ENCODE data around the gene PCDHGA1.
"Not testable (repeated sequence)": the region's sequence is repeated elsewhere in the genome, so short reads cannot be mapped to it uniquely, and the experiment has no call there.

Gene PCDHGA1

DNA sequence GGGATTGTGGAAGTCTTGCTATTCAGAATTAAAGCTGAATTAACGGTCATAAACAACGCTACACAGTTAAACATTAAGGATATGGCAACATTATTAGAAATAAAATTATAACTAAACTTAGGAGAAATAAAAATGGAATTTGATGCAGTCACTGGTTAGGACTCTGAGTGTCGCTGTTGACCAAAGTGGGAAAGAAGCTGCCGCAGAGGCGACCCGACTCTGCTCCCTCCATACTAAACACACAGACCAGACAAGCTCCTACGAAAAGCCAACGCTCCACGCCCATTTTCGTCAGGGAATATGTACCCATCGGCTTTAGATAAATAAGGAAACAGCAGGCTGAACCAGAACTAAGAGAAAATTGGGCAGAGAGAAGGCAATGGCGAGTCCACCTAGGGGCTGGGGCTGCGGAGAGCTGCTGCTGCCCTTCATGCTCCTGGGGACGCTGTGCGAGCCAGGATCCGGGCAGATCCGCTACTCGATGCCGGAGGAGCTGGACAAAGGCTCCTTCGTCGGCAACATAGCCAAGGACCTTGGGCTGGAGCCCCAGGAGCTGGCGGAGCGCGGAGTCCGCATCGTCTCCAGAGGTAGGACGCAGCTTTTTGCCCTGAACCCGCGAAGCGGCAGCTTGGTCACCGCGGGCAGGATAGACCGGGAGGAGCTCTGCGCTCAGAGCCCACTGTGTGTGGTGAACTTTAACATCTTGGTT lies 33.8 kb downstream of the PCDHGA1 start, which contains the start of gene PCDHGA5:
Gene PCDHGA5, plus strand, starts transcription at position 211 of the 709 bp plus-strand sequence. Its CDS starts 169 bp downstream, at position 380.
- no peak within 1 kb of the TSS for H3K27ac ChIP-seq (ENCODE audit: insufficient read depth, low read depth, low read length, poor library complexity, severe bottlenecking)
- WGBS, 2 experiments = 96% methylated on average over 32 to 34 of the region's 34 CpGs
- H3K4me3 ChIP-seq (ENCODE audit: insufficient read depth, low read depth, low read length) = no peak within 1 kb of the TSS

DNA sequence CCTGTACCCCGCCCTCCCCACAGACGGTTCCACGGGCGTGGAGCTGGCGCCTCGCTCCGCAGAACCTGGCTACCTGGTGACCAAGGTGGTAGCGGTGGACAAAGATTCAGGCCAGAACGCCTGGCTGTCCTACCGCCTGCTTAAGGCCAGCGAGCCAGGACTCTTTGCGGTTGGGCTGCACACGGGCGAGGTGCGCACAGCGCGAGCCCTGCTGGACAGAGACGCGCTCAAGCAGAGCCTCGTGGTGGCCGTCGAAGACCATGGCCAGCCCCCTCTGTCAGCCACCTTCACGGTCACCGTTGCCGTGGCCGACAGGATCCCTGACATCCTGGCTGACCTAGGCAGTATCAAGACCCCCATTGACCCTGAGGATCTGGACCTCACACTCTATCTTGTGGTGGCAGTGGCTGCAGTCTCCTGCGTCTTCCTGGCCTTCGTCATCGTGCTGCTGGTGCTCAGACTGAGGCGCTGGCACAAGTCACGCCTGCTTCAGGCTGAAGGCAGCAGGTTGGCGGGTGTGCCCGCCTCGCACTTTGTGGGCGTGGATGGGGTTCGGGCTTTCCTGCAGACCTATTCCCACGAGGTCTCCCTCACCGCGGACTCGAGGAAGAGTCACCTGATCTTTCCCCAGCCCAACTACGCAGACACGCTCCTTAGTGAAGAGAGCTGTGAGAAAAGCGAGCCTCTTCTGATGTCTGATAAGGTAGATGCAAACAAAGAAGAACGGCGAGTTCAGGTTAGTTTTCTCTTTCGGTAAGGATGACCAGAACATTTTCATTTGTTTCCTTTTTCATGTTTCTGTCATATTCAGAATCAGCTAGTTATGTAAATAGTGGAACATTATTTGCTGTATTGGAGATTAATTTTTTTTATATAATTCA lies 35.9 kb downstream of the PCDHGA1 start:
- Histone ChIP-seq H3K9me3 (ENCODE audit: control insufficient read depth, low read length) (peaks cover 2% of the 10 kb centered on the region), H3K4me1 (ENCODE audit: control insufficient read depth, insufficient read depth, low read length) (no peaks in the 10 kb centered on the region), H3K4me3 (ENCODE audit: insufficient read depth, low read depth, low read length) (no peak overlapping the region), H3K27ac (ENCODE audit: insufficient read depth, low read depth, low read length, poor library complexity, severe bottlenecking) (no peak overlapping the region), H3K27me3 (ENCODE audit: control insufficient read depth, insufficient read depth, low read length, poor library complexity, severe bottlenecking) (no peaks in the 10 kb centered on the region), H3K36me3 (ENCODE audit: control insufficient read depth, insufficient read depth, low read length) (peaks cover 4% of the 10 kb centered on the region)
- 95% methylated on average over 46 of the region's 46 CpGs for WGBS, 2 experiments

More for the DNA sequence above, 33.8 kb downstream of the PCDHGA1 start, which contains the start of gene PCDHGA5:
- H3K36me3 ChIP-seq (ENCODE audit: control insufficient read depth, insufficient read depth, low read length) = peaks cover 4% of the 10 kb centered on the region
- no peaks in the 10 kb centered on the region for H3K27me3 ChIP-seq (ENCODE audit: control insufficient read depth, insufficient read depth, low read length, poor library complexity, severe bottlenecking)
- peaks cover 4% of the 10 kb centered on the region for H3K9me3 ChIP-seq (ENCODE audit: control insufficient read depth, low read length)
- H3K4me1 ChIP-seq (ENCODE audit: control insufficient read depth, insufficient read depth, low read length) = no peaks in the 10 kb centered on the region

DNA sequence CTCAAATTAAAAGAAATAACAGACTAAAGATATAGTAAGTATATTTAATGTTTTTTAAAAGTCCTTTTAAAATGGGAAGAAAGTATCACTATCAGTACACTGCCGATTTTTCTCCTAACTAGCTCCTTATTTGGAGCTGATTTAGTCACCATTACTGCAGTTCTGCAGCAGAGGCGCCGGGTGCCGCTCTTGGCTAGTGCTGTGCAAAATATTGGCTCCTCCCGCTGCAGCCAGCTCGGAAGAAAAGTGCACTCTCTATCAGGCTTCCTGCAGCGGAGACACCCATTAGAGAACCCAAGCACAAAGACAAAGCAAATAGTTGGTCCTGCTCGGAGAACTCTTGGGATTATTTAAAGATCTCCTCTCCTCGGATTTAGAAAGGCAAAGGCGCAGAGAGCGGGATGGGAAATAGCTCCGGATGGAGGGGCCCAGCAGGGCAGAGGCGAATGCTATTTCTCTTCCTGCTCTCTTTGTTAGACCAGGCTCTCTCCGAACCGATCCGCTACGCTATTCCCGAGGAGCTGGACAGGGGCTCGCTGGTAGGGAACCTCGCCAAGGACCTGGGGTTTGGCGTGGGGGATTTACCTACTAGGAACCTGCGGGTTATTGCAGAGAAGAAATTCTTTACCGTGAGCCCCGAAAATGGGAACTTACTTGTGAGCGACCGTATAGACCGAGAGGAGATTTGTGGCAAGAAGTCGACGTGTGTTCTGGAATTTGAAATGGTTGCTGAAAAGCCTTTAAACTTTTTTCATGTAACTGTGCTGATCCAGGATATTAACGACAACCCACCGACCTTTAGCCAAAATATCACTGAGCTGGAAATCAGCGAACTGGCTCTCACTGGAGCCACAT lies 39.9 kb downstream of the PCDHGA1 start, which contains the start of gene PCDHGB3:
Gene PCDHGB3, plus strand, starts transcription at position 249 of the 855 bp plus-strand sequence. Its CDS starts 153 bp downstream, at position 402.
- WGBS, 2 experiments = 94 to 95% methylated on average over 32 of the region's 32 CpGs
- Histone ChIP-seq H3K36me3 (ENCODE audit: control insufficient read depth, insufficient read depth, low read length) (no peaks in the 10 kb centered on the region), H3K4me1 (ENCODE audit: control insufficient read depth, insufficient read depth, low read length) (no peaks in the 10 kb centered on the region), H3K4me3 (ENCODE audit: insufficient read depth, low read depth, low read length) (no peak within 1 kb of the TSS), H3K9me3 (ENCODE audit: control insufficient read depth, low read length) (peaks cover 10% of the 10 kb centered on the region), H3K27me3 (ENCODE audit: control insufficient read depth, insufficient read depth, low read length, poor library complexity, severe bottlenecking) (no peaks in the 10 kb centered on the region), H3K27ac (ENCODE audit: insufficient read depth, low read depth, low read length, poor library complexity, severe bottlenecking) (no peak within 1 kb of the TSS)

DNA sequence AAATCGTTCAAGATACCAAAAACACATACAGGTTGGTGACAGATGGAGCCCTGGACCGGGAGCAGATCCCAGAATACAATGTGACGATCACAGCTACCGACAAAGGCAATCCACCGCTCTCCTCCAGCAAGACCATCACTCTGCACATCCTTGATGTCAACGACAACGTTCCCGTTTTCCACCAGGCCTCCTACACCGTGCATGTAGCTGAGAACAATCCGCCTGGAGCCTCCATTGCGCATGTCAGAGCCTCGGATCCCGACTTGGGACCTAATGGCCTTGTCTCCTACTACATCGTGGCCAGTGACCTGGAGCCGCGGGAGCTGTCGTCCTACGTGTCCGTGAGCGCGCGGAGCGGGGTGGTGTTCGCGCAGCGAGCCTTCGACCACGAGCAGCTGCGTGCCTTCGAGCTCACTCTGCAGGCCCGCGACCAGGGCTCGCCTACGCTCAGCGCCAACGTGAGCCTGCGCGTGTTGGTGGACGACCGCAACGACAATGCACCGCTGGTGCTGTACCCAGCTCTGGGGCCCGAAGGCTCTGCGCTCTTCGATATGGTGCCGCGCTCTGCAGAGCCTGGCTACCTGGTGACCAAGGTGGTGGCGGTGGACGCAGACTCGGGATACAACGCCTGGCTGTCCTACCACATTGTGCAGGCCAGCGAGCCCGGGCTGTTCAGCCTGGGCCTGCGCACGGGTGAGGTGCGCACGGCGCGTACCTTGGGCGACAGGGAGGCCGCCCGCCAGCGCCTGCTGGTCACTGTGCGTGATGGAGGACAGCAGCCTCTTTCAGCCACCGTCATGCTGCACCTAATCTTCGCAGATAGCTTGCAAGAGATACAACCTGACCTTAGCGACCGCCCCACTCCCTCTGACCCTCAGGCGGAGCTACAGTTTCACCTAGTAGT lies 41.5 kb downstream of the PCDHGA1 start:
- H3K4me1 ChIP-seq (ENCODE audit: control insufficient read depth, insufficient read depth, low read length) = no peaks in the 10 kb centered on the region
- H3K36me3 ChIP-seq (ENCODE audit: control insufficient read depth, insufficient read depth, low read length) = no peaks in the 10 kb centered on the region
- H3K27ac ChIP-seq (ENCODE audit: insufficient read depth, low read depth, low read length, poor library complexity, severe bottlenecking) = no peak overlapping the region
- H3K9me3 ChIP-seq (ENCODE audit: control insufficient read depth, low read length) = peaks cover 10% of the 10 kb centered on the region
- no peak overlapping the region for H3K4me3 ChIP-seq (ENCODE audit: insufficient read depth, low read depth, low read length)
- no peaks in the 10 kb centered on the region for H3K27me3 ChIP-seq (ENCODE audit: control insufficient read depth, insufficient read depth, low read length, poor library complexity, severe bottlenecking)
- 95 to 96% methylated on average over 69 of the region's 69 CpGs for WGBS, 2 experiments

DNA sequence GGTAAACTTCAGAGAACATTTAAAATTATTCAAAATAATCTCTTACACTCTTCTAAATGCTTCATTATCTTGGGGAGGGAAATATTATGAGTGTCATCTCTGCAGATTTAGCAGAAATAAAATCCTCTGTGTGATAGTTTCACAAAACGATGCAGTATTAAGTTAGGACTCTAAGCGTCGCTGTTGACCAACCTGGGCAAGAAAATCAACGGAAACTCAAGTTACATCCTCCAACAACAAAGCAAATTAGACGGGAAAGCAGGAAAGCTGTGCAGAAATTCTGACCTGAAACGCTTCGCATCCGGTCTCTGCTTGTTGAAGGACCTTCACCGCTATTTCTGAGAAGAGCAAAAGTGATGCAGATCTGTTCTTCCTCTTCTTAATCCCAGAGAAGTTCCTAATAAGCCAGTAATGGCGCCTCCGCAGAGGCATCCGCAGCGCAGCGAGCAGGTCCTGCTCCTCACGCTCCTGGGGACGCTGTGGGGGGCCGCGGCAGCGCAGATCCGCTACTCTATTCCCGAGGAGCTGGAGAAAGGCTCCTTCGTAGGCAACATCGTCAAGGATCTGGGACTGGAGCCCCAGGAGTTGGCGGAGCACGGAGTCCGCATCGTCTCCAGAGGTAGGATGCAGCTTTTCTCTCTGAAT lies 43.5 kb downstream of the PCDHGA1 start, which contains the start of gene PCDHGA6:
Gene PCDHGA6, plus strand, starts transcription at position 219 of the 645 bp plus-strand sequence. Its CDS starts 193 bp downstream, at position 412.
- Histone ChIP-seq H3K9me3 (ENCODE audit: control insufficient read depth, low read length) (peaks cover 10% of the 10 kb centered on the region), H3K36me3 (ENCODE audit: control insufficient read depth, insufficient read depth, low read length) (no peaks in the 10 kb centered on the region), H3K4me1 (ENCODE audit: control insufficient read depth, insufficient read depth, low read length) (no peaks in the 10 kb centered on the region), H3K27me3 (ENCODE audit: control insufficient read depth, insufficient read depth, low read length, poor library complexity, severe bottlenecking) (no peaks in the 10 kb centered on the region), H3K27ac (ENCODE audit: insufficient read depth, low read depth, low read length, poor library complexity, severe bottlenecking) (no peak within 1 kb of the TSS), H3K4me3 (ENCODE audit: insufficient read depth, low read depth, low read length) (no peak within 1 kb of the TSS)
- 94% methylated on average over 27 of the region's 27 CpGs for WGBS, 2 experiments

DNA sequence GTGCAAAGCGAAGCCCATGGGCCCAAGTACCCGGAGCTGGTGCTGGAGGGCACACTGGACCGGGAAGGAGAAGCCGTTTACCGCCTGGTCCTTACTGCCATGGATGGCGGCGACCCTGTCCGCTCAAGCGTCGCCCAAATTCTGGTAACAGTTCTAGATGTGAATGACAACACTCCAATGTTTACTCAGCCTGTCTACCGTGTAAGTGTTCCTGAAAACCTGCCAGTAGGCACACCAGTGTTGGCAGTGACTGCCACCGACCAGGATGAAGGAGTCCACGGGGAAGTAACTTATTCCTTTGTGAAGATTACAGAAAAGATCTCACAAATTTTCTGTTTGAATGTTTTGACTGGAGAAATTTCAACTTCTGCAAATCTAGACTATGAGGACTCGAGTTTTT lies 44.3 kb downstream of the PCDHGA1 start:
- Histone ChIP-seq H3K9me3 (ENCODE audit: control insufficient read depth, low read length) (peaks cover 10% of the 10 kb centered on the region), H3K4me1 (ENCODE audit: control insufficient read depth, insufficient read depth, low read length) (no peaks in the 10 kb centered on the region), H3K27me3 (ENCODE audit: control insufficient read depth, insufficient read depth, low read length, poor library complexity, severe bottlenecking) (no peaks in the 10 kb centered on the region), H3K27ac (ENCODE audit: insufficient read depth, low read depth, low read length, poor library complexity, severe bottlenecking) (no peak overlapping the region), H3K36me3 (ENCODE audit: control insufficient read depth, insufficient read depth, low read length) (no peaks in the 10 kb centered on the region), H3K4me3 (ENCODE audit: insufficient read depth, low read depth, low read length) (no peak overlapping the region)
- 94 to 96% methylated on average over 14 of the region's 14 CpGs for WGBS, 2 experiments

DNA sequence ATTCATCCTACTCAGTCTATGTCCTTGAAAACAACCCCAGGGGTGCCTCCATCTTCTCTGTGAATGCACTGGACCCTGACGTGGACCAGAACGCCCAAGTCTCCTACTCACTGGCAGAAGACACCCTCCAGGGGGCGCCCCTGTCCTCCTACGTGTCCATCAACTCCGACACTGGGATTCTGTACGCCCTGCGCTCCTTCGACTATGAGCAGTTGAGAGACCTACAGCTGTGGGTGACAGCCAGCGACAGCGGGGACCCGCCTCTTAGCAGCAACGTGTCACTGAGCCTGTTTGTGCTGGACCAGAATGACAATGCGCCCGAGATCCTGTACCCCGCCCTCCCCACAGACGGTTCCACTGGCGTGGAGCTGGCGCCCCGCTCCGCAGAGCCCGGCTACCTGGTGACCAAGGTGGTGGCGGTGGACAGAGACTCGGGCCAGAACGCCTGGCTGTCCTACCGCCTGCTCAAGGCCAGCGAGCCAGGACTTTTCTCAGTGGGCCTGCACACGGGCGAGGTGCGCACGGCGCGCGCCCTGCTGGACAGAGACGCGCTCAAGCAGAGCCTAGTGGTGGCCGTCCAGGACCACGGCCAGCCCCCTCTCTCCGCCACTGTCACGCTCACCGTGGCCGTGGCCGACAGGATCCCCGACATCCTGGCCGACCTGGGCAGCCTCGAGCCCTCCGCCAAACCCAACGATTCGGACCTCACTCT lies 45.3 kb downstream of the PCDHGA1 start:
- not testable (repeated sequence) for H3K27ac ChIP-seq (ENCODE audit: insufficient read depth, low read depth, low read length, poor library complexity, severe bottlenecking); H3K9me3 ChIP-seq (ENCODE audit: control insufficient read depth, low read length); H3K4me3 ChIP-seq (ENCODE audit: insufficient read depth, low read depth, low read length)

DNA sequence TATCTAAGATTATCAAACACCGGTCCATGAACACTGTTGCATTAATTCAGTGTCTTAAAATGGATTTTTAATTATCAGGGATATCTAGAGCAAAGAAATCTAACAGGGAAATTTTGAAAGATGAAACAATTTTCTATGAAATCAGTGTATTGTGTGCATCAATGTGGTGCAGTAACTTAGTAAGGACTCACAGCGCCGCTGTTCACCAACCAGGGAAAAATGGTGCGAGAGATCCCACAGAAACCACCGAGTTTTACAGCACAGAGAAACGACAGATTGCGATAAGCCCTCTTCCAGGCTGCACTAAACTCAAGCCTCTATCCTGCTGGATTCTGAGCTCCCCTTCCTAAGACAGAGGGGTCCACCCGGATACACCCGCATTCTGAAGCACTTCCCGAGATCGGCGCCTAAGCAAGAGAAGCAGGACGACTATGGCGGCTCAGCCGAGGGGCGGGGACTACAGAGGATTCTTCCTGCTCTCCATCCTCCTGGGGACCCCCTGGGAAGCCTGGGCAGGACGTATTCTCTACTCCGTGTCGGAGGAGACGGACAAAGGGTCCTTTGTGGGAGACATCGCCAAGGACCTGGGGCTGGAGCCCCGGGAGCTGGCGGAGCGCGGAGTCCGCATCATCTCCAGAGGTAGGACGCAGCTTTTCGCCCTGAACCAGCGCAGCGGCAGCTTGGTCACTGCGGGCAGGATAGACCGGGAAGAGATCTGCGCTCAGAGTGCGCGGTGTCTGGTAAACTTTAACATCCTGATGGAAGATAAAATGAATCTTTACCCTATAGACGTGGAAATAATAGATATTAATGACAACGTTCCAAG lies 52.4 kb downstream of the PCDHGA1 start, which contains the start of gene PCDHGA7:
Gene PCDHGA7, plus strand, starts transcription at position 274 of the 826 bp plus-strand sequence. Its CDS starts 158 bp downstream, at position 432.
- Histone ChIP-seq H3K36me3 (ENCODE audit: control insufficient read depth, insufficient read depth, low read length) (no peaks in the 10 kb centered on the region), H3K9me3 (ENCODE audit: control insufficient read depth, low read length) (peaks cover 2% of the 10 kb centered on the region), H3K27me3 (ENCODE audit: control insufficient read depth, insufficient read depth, low read length, poor library complexity, severe bottlenecking) (no peaks in the 10 kb centered on the region), H3K4me1 (ENCODE audit: control insufficient read depth, insufficient read depth, low read length) (no peaks in the 10 kb centered on the region), H3K4me3 (ENCODE audit: insufficient read depth, low read depth, low read length) (no peak within 1 kb of the TSS), H3K27ac (ENCODE audit: insufficient read depth, low read depth, low read length, poor library complexity, severe bottlenecking) (no peak within 1 kb of the TSS)
- WGBS, 2 experiments = 94 to 95% methylated on average over 37 of the region's 37 CpGs

More for the DNA sequence above, 45.3 kb downstream of the PCDHGA1 start:
- H3K27me3 ChIP-seq (ENCODE audit: control insufficient read depth, insufficient read depth, low read length, poor library complexity, severe bottlenecking); H3K4me1 ChIP-seq (ENCODE audit: control insufficient read depth, insufficient read depth, low read length); H3K36me3 ChIP-seq (ENCODE audit: control insufficient read depth, insufficient read depth, low read length): not testable (repeated sequence)
- 94 to 96% methylated on average over 36 of the region's 48 CpGs for WGBS, 2 experiments

All from ectodermal cell (in vitro differentiated cells).